COLO668 (cell line): ENCODE measurements around the gene PITPNM3.

Experiments
- DNase-seq: peaks from one replicate; lab custom pipeline; 2025; ENCODE audit not compliant: unreplicated experiment; lab: John Stamatoyannopoulos, UW

PITPNM3 gene

GRCh38 chr17:6413065-6413464 is 143.3 kb downstream of the PITPNM3 start:
- DNase-seq, result peak; percentile 2

DNA sequence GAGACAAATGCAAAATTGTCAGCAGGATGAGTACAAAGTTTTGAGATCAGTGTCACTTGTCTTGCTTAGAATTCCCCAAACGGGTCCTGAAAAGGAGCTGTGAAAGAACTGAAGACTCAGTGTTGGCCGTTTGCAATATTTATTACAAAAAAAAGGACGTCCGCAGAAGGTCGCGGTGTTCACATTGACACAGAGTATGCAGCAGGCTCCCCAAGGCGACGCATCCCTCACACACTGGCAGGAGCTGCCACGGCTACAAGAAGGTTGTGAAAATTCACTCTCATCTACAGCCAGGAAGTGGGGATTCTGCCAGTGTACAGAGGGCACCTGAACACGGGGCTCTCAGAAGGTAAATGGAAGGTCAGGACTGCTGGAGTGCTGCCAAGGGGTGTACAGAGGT is 147.6 kb downstream of the PITPNM3 start:
- no peak for DNase-seq

GRCh38 chr17:6408276-6408675 is 148.1 kb downstream of the PITPNM3 start:
- DNase-seq, result no peak

DNA sequence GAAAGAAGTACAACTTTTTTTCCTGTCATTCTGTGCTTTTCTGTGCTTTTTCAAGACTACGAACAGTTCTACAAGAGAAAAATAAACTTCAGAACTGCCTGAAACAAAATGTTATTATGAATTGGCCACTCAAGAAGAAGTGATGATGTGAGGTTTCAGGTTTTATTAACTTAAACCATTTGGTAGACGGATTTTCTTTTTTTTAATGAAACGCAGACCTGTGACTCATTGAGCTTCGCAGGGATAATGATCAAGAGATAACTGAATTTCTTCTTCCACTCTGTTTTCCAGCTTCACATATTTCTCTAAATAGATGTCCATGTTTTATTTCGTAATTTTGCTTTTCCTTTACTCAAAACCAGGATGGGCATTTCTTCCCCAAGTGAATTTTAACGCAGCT is 154.1 kb downstream of the PITPNM3 start:
- DNase-seq, result no peak
